NCI-H460 (cell line): ENCODE data around the gene CD81. TPM values are rescaled to one million over a fixed set of nuclear protein-coding genes. Genes with fewer than 3 reads are reported as not detected.

ENCODE experiments used
- small RNA-seq, 2 experiments: library from RNA; depleted of rRNA; stranded (forward); fragments of <200 nt; gene quantifications; one replicate each; pipeline ENCODE3, GENCODE V24; 2014
- total RNA-seq: library from RNA; depleted of rRNA; stranded (reverse); fragments of >200 nt; shearing (Covaris generic); gene quantifications from 2 replicates; pipeline ENCODE4 v1.2.3, GENCODE V29; 2014; rRNA removed

Gene CD81
- total RNA-seq, 1 experiment from 2014 or later = 75.2 TPM

Small RNA genes within 50 kb of the gene (small RNA-seq; reads per million reads assigned to genes)
- gene RF00019 = 0 reads per million in 2 experiments

Other genes starting within 250 kb of the CD81 start
- 0.15 and 0.20 TPM in 2 replicates for gene IGF2, start 237.9 kb upstream of the CD81 start, total RNA-seq
- not detected in 2 replicates for gene INS, start 216.1 kb upstream of the CD81 start, total RNA-seq
- not detected in 2 replicates for gene TH, start 205.5 kb upstream of the CD81 start, total RNA-seq
- not detected in 2 replicates for gene ASCL2, start 106.7 kb upstream of the CD81 start, total RNA-seq
- gene C11orf21, start 75.4 kb upstream of the CD81 start, total RNA-seq = not detected in 2 replicates
- gene TSPAN32, start 75.3 kb upstream of the CD81 start, total RNA-seq = not detected in 2 replicates
- gene TSSC4, start 23.4 kb downstream of the CD81 start, total RNA-seq = 27.9 and 38.0 TPM in 2 replicates
- not detected in 2 replicates for gene TRPM5, start 67.2 kb downstream of the CD81 start, total RNA-seq
- gene KCNQ1, start 67.7 kb downstream of the CD81 start, total RNA-seq = 0.26 TPM in 1 of 2 replicates, not detected in the other